Measurements from ENCODE around the gene EXO1. TPM values are rescaled to one million over a fixed set of nuclear protein-coding genes. Genes with fewer than 3 reads are reported as not detected.
A peak's percentile ranks its signal among the peaks of the same experiment; 100 is the strongest.

Gene EXO1
- total and polyA plus RNA-seq, 9 of the 15 experiments (the other 6 are each of a cell fraction or from before 2014, with no cell fraction given), result 36.0 to 125 (median 83.9) TPM

DNA sequence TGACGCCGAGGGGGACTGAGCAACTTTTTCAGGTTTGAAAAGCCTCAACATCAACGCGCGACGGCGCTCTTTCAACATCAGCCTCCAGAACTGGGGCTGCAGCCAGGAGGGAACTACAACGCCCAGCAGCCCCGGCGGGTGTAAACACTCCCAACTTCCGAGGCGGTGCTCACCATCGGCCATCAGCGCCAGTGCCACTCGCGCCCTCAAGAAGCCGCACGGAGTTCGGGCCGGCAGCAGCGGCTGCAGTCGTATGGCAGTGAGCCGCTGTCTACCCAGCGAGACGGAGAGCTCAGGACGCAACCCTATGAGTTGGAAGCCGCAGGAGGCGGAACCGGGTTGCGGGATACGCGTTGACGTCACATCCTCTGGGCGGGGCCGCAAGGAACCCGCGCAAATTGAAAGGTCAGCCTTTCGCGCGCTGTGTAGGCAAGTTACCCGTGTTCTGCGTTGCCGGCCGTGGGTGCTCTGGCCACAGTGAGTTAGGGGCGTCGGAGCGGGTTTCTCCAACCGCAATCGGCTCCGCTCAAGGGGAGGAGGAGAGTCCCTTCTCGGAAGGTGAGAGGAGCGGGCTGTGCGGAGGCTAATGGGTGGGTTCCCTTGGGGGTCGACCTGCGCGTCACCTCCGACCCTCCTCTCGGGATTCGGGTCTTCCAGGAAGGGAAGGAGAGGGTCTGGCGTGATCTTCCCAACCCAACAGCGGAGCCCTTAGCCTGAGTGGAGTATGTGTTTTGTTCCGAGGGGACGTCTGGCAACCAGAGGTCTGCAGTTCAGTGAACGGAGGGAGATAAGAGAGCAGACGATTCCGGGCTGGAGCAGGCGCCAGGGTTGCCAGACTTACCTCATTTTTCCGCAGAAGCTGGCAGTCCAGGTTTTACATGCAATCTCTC is at the start of gene EXO1 (continued):
- TF ChIP-seq HMGN3 (IDR thresholded peaks at IDR 0.05; ENCODE audit: borderline replicate concordance, extremely low read depth, insufficient read length, low read depth, low read length) (peak; percentile 78), PURB (CRISPR knock-in tag; IDR thresholded peaks at IDR 0.05; ENCODE audit: low read depth) (no peak), ILK (tag; IDR thresholded peaks at IDR 0.05; ENCODE audit: borderline replicate concordance, low read depth) (no peak), CHD2 (IDR thresholded peaks at IDR 0.05; ENCODE audit: low read depth, low read length) (0 out of 2 replicates have a peak, but pooled peaks have one; percentile 14), GATAD2B (IDR thresholded peaks at IDR 0.05; ENCODE audit: borderline replicate concordance) (peak; percentile 33; the same call in 1 of the 2 replicates), ERF (CRISPR knock-in tag; IDR thresholded peaks at IDR 0.05) (peak; percentile 75), ETV1 (tag; conservative IDR thresholded peaks at IDR 0.05; ENCODE audit: low read depth) (peak; percentile 83), ZNF395 (CRISPR knock-in tag; IDR thresholded peaks at IDR 0.05) (peak; percentile 96), ZNF347 (CRISPR knock-in tag; IDR thresholded peaks at IDR 0.05; ENCODE audit: low read depth) (no peak), ZNF12 (CRISPR knock-in tag; IDR thresholded peaks at IDR 0.05) (peak; percentile 57; the same call in 1 of the 2 replicates), HNRNPLL (IDR thresholded peaks at IDR 0.05; ENCODE audit: low read depth, low read length, poor library complexity, severe bottlenecking) (peak; percentile 91), TBL1XR1 (IDR thresholded peaks at IDR 0.05; ENCODE audit: low read length in 2 of 2) (peak in 1 of 2 experiments; percentile 63; a peak in 1 of 4 replicates), TRIM25 (IDR thresholded peaks at IDR 0.05; ENCODE audit: borderline replicate concordance) (peak; percentile 88; the same call in 1 of the 2 replicates), E2F8 (IDR thresholded peaks at IDR 0.05; ENCODE audit: low read depth, partially characterized antibody) (peak; percentile 99), TEAD4 (IDR thresholded peaks at IDR 0.05; ENCODE audit: low read length) (peak; percentile 8; the same call in 1 of the 2 replicates), TEAD4 (CRISPR knock-in tag; IDR thresholded peaks at IDR 0.05; ENCODE audit: borderline replicate concordance) (no peak), BRD9 (IDR thresholded peaks at IDR 0.05; ENCODE audit: low read depth, partially characterized antibody) (peak; percentile 64)
- TF ChIP-seq, protein P1, sequence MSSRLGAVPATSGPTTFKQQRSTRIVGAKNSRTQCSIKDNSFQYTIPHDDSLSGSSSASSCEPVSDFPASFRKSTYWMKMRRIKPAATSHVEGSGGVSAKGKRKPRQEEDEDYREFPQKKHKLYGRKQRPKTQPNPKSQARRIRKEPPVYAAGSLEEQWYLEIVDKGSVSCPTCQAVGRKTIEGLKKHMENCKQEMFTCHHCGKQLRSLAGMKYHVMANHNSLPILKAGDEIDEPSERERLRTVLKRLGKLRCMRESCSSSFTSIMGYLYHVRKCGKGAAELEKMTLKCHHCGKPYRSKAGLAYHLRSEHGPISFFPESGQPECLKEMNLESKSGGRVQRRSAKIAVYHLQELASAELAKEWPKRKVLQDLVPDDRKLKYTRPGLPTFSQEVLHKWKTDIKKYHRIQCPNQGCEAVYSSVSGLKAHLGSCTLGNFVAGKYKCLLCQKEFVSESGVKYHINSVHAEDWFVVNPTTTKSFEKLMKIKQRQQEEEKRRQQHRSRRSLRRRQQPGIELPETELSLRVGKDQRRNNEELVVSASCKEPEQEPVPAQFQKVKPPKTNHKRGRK (tag; IDR thresholded peaks at IDR 0.05), result no peak
